Activated CD8-positive, alpha-beta memory T cell treated with anti-CD3 and anti-CD28 coated beads, Interleukin-2, amount 50 U/mL, for 4 hours (primary cell): ENCODE measurements around the gene RAD18.

ENCODE experiments used
- DNase-seq: peaks from one replicate; pipeline ENCODE4 v3.0.0-alpha.2; 2020

Gene RAD18, protein sequence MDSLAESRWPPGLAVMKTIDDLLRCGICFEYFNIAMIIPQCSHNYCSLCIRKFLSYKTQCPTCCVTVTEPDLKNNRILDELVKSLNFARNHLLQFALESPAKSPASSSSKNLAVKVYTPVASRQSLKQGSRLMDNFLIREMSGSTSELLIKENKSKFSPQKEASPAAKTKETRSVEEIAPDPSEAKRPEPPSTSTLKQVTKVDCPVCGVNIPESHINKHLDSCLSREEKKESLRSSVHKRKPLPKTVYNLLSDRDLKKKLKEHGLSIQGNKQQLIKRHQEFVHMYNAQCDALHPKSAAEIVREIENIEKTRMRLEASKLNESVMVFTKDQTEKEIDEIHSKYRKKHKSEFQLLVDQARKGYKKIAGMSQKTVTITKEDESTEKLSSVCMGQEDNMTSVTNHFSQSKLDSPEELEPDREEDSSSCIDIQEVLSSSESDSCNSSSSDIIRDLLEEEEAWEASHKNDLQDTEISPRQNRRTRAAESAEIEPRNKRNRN

GRCh38 chr3:8963137-8963853 lies at the start of gene RAD18:
Gene RAD18, minus strand, starts transcription at chr3:8963472. Its CDS starts 87 bp downstream, at chr3:8963385.
- peak; percentile 94 for DNase-seq

GRCh38 chr3:9012521-9012920 lies 49.2 kb upstream of the RAD18 start:
- DNase-seq: no peak

DNA sequence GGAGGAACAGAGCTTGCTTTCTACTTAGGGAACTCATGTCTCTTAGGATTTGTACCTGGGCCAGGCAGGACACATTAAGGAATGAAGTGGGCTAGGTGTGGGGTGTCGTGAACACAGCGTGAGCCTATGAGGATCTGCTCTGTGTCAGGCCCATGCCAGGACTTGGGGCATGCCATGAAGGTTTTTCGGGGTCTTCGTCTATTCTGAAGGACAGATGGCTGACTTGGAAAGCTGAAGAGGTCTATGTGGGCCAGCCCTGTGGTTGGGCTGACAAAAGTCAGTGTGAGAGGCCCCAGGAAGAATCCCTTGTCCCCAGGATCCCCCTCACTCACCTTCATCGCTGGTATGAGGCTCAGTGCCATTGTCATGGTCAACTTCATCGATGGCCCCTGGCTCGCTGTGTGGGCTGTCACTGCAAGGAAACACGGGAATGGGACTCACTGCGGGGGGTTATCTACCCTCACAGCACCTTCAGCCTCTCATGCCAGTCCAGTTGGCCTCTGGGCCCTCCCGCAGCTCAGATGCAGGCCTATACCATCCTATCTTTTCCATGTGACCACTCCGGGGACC lies 46.8 kb upstream of the RAD18 start:
- no peak for DNase-seq

DNA sequence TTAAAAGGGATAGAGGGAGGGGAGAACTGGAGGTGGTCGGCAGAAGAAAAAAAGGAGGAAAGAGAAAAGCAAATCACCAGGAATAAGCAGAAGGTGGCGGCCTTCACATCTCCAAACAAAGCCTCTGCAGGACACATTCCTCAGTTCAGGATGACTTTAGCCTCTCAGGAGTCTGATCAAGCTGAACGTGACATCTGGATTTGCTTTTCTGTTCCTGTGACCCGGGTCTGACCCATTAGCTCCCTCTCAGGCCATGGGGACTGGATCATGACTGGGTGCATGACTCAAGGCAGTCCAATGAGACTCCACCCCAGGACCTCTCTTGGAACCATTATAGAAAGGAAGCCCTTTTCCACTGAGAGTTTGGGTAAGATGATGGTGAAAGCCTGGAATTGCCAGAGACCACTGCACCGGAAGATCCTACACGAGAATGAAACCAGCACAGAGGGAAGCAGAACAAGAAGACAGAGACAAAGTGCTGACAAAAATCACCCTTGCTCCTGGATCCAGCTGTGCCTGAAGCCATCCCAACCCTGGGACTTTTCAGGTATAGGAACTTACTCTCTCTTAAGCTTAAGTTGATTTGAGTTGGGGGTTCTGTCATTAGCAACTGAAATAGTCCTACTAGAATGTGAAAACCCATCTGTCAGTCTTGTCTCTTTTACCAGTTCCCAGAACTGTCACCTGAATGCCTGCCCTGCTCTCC lies 45.4 kb upstream of the RAD18 start:
- DNase-seq: no peak

DNA sequence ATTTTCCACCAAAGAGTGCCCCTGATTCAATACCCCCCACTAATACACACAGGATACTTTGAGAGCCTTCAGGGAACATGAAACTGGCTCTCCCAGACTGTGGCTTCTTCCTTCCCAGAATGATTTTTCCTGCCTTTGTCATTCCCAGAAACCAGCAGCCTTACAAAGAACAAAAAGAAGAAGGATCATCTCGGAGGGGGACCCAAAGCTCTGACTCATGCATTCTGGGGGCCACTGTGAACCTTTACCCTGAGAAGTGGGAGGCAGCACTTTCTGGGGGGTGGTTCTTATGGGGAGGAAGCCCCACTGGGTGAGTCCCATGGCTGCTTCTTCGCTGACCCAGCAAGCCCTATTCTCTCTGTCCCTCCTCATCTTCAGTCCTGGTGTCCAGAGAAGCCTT lies 44.7 kb upstream of the RAD18 start:
- no peak for DNase-seq

GRCh38 chr3:9007213-9007612 lies 43.9 kb upstream of the RAD18 start:
- no peak for DNase-seq

GRCh38 chr3:9000041-9000440 lies 36.8 kb upstream of the RAD18 start:
- no peak for DNase-seq

- DNase-seq: no peak
These were observed 33.9 kb upstream of the RAD18 start for GRCh38 chr3:8997151-8997550.

DNA sequence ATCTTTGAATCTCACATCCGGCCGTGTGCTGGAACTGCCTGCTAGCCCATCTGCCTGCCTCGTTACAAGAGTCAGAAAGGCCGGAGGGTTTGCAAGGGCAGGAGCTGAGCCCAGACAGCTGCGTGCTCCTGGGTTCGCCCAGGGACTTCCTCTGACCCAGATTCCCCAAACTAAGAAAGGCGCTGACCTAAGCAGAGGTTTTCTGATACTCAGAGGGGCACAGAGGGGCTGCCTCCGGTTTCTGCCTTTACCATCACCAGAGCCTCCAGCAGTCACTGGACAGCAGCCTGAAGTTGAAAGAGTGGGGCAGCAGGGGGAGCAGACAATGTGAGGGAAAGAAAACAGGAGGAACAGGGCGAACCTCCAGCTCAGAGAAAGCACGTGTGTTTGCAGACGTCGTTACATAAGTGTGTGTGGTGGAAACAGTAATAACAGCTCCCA lies 33.4 kb upstream of the RAD18 start:
- no peak for DNase-seq

GRCh38 chr3:8996216-8996615 lies 32.9 kb upstream of the RAD18 start:
- DNase-seq: no peak

DNA sequence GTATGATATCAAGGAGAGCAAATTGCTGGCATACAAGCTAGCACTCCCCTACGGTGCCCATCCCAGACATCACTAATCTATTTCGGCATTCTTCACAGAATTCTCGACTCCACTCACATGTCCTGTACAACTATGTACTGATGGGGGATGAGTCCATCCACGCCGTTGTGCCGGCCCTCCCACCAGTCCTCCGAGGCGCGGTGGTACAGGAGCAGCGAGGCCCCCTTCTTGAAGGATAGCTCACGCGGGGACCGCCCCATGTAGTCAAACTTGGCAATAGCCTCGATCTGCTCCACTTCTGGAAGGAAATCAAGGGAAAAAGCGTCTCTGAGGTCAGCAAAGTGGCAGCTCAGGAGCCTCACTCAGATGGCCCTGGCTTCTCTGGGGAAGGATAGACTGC lies 31.0 kb upstream of the RAD18 start:
- DNase-seq: no peak

GRCh38 chr3:8993331-8993730 lies 30.1 kb upstream of the RAD18 start:
- DNase-seq: no peak

GRCh38 chr3:8992854-8993253 lies 29.6 kb upstream of the RAD18 start:
- no peak for DNase-seq

GRCh38 chr3:8992199-8992598 lies 28.9 kb upstream of the RAD18 start:
- no peak for DNase-seq

GRCh38 chr3:8990266-8991215 lies 27.3 kb upstream of the RAD18 start:
- no peak for DNase-seq

DNA sequence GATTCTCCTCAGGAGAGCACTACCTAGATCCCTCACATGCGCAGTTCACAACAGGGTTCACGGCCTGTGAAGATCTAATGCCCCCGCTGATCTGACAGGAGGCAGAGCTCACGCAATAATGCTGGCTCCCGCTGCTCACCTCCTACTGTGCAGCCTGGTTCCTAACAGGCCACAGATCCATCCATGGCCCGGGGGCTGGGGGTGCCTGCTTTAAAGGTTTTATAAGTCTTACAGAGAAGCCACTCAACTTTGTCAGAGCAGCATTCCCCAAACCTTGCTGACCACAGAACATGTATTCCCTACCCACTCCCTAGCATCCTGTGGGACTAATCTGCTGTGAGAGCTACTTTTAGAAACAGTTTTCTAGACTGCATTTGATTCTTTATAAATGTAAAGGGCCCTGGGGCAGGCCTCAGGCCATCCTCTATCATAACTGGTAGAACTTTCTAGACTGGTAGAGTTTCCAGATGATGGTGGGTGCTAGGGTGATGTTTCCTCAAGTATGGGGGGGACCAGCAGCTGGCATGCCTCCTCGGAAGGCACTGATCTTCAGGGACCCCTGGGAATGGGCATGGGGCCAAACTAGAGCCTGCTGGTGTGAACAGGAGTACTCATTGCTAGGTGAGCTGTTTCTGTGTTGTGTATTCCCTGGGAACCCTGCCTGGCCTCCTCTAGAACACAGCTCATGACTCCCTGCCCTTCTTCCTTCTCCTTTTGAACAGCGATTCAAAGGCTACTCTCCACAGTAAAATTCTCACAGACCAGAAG lies 25.7 kb upstream of the RAD18 start:
- no peak for DNase-seq

- no peak for DNase-seq
These were observed 25.0 kb upstream of the RAD18 start for GRCh38 chr3:8988384-8988655.

DNA sequence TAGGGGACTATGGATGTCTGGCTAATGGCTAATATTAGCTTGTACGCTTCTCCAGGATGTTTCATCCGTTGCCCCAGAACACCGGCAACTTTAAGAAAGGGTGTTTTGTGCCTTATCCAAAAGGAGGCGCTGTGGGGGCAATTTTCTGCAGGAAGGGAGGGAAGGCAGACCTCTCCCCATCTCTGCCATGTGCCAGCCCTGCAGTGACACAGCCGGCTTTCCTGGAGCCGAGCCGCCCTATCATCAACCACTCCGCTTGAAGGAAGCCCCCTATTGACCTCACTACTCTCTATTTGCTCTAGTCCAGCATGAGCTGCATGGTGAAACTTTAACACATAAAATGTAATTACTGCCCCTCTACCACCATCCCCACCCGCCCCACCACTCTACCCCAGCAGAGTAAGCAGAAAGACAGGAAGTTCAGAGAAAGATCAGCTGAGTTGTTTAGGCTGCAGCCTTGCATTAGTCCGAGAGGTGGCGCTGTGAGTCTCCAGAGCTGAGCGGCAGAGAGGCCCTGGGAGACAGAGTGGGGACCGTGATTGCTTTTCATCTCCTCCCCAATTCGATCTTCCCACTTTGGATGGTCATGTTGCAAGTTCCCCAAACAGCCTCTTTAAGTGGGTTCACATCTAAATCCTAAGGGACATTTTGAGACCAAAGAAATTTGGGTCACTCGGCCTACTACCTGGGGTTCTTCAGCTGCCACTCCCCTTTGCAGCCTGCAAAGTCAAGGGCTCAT lies 24.5 kb upstream of the RAD18 start:
- no peak for DNase-seq

DNA sequence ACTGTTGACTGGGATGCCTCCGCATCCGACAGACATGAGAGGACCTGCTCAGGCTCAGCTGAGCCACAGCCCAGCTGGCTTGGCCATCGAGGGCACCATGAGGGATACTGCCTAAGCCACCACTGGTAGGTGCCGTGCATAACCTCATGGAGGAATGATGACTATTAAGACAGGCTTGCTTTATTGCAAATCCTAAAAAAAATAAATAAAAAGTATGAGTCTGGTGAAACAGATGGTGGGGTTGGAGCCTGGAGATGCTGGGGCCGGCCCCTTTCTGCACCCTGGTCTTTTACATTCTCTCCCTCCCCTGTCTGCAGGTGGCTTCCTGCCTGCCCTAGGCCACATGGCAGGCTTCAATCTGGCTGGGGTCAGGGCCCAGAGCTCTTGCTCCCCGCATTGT lies 24.0 kb upstream of the RAD18 start:
- no peak for DNase-seq

- DNase-seq: no peak
These were observed 23.5 kb upstream of the RAD18 start for GRCh38 chr3:8986741-8987140.

DNA sequence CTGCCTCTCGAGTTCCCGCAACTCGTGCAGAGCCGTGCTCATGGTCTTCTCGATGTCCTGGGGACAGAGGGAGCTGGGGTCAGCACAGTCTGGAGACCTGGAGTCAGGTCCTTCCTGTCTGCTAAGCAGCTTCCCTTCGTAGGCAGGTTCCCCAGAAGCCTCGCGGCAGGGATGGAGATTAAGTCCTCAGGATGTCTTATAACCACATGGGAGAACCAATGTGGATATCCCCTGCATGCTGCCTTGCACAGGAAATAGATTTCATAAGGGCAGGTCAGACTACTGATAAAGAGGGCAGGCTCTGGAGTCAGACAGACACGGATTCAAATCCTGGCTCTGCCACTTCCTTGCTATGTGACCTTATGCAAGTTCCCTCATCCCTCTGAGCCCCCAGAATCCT lies 22.6 kb upstream of the RAD18 start:
- no peak for DNase-seq
